ENCODE results near the gene SLC9A6. TPM values are rescaled to one million over a fixed set of nuclear protein-coding genes. Genes with fewer than 3 reads are reported as not detected.

Gene SLC9A6
- total and polyA plus RNA-seq, 9 of the 15 experiments (the other 6 are each of a cell fraction or from before 2014, with no cell fraction given) = 3.7 to 13.9 (median 9.9) TPM

DNA sequence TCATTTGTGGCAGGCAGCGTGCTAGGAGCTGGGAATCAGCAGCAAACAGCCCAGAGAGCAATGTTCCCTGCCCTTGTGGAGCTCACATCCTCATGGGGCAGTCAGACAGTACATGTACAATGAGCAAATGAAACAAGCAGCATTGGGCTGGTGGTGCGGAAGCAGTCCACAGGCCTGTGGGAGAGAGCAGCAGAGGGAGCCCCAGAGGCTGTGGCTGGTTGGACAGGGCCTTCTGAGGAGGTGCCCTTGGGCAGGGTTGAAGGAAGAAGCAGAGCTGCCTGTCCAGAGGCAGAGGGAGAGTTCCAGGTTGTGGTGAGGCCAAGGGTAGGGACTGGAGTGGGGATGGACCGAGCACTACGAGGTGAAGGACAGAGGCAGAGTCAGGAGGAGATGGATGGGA, 33.9 kb upstream of the SLC9A6 start:
- no peak for FAIRE-seq
- no peak for DNase-seq (ENCODE audit: extremely low read depth in 1 of 4, low spot score in 3 of 4)
- Histone ChIP-seq H3K4me2 (ENCODE audit: insufficient read depth, low read length) (no peak overlapping the region), H3K4me3 (no peak overlapping the region), H3K9ac (ENCODE audit: insufficient read depth in 1 of 2, low read depth in 2 of 2, low read length in 2 of 2) (no peak overlapping the region), H3K27ac (ENCODE audit: extremely low read depth, low read depth, low read length) (no peak overlapping the region), H3K9me1 (ENCODE audit: control insufficient read depth, insufficient read depth, low read length) (no peaks in the 10 kb centered on the region), H3K79me2 (ENCODE audit: control insufficient read depth, insufficient read depth, low read length) (no peaks in the 10 kb centered on the region), H3K9me3 (replicated peaks; ENCODE audit: control insufficient read depth, insufficient read depth, low read depth, low read length) (no peaks in the 10 kb centered on the region), H3K4me1 (replicated peaks in 1 of 2; ENCODE audit: control insufficient read depth in 2 of 2, insufficient read depth in 2 of 2, low read length in 2 of 2) (no peaks in the 10 kb centered on the region), H3K27me3 (ENCODE audit: control insufficient read depth in 2 of 2, insufficient read depth in 2 of 2, low read length in 2 of 2) (no peaks in the 10 kb centered on the region), H3K36me3 (ENCODE audit: control insufficient read depth, insufficient read depth, low read length) (no peaks in the 10 kb centered on the region), H4K20me1 (replicated peaks; ENCODE audit: control insufficient read depth, insufficient read depth, low read length) (no peaks in the 10 kb centered on the region), H2AFZ (ENCODE audit: low read depth, low read length) (no peak overlapping the region)
- in situ Hi-C loops (cut with MboI) = no loop called here
- no peak for TF ChIP-seq NFIX (CRISPR knock-in tag; IDR thresholded peaks at IDR 0.05; ENCODE audit: low read depth)
- TF ChIP-seq ARHGAP35 (IDR thresholded peaks at IDR 0.05; ENCODE audit: partially characterized antibody) = no peak
- TF ChIP-seq TCFL5 (CRISPR knock-in tag; conservative IDR thresholded peaks at IDR 0.05) = no peak
- TF ChIP-seq SIX5 (IDR thresholded peaks at IDR 0.05; ENCODE audit: borderline replicate concordance in 1 of 2, insufficient read depth in 1 of 2, low read depth in 1 of 2, low read length in 2 of 2) = no peak
- no peak for TF ChIP-seq ZNF175 (CRISPR knock-in tag; IDR thresholded peaks at IDR 0.05; ENCODE audit: low read depth)
- no peak for TF ChIP-seq CBFB (CRISPR knock-in tag; IDR thresholded peaks at IDR 0.05)
- no peak for TF ChIP-seq ZEB2 (IDR thresholded peaks at IDR 0.05)
- intact Hi-C loops (cut with micrococcal nuclease) = no loop called here
- POLR2A ChIA-PET = no interaction called here
- CTCF ChIA-PET (ENCODE audit: low intra/inter-chr PET ratio) = no interaction called here
- ATAC-seq = peak; percentile 79
- 7% methylated on average over 3 of the region's 4 CpGs for WGBS (ENCODE audit: insufficient coverage, low coverage, missing lambda C conversion rate)
- BruUV-seq (replicated peaks) = no TSS peak

Data from K562 (cell line).